ENCODE results near the gene ACTL6A.

GRCh38 chr3:179542375-179542774, 20.4 kb upstream of the ACTL6A start:
- TF ChIP-seq CTCF (conservative IDR thresholded peaks at IDR 0.05; ENCODE audit: low read length) (no peak), EZH2phosphoT487 (IDR thresholded peaks at IDR 0.05; ENCODE audit: borderline replicate concordance, low read depth, low read length) (no peak)
